ENCODE data around the gene MEF2A.
"Not testable (repeated sequence)": the region's sequence is repeated elsewhere in the genome, so short reads cannot be mapped to it uniquely, and the experiment has no call there.

The MEF2A gene

DNA sequence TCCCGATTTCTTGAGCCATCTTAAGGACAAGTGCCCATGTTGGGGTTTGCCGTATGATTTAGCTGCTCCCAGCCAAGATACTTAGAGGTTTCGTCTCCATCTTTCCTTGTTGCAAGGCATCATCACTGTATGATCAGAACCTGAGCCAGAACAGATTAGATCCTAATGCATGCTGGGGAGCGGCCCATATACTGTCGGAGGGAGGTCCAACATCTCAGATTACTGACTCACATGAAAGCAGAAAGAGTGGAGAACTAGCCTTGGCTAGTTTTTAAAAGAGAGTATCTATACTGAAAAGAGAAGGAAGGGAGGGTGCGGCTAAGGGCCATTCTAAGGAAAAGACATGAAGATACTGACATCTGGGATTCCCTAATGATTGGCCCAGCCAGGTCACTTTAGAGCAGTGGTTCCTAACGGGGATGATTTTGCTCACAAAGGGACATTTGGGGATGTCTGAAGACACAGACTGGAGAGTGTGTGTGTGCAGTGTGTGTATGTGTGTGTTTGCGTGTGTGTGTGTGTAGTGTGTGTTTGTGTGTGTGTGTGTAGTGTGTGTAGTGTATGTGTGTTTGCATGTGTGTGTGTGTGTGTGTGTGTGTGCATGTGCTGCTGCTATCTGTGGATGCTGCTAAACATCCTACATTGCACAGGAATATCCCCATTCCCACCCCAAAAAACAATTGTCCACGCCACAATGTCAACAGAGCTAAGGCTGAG is 179.7 kb downstream of the MEF2A start:
- DNase-seq (ENCODE audit: low read depth): no peak
- TF ChIP-seq, protein P1, sequence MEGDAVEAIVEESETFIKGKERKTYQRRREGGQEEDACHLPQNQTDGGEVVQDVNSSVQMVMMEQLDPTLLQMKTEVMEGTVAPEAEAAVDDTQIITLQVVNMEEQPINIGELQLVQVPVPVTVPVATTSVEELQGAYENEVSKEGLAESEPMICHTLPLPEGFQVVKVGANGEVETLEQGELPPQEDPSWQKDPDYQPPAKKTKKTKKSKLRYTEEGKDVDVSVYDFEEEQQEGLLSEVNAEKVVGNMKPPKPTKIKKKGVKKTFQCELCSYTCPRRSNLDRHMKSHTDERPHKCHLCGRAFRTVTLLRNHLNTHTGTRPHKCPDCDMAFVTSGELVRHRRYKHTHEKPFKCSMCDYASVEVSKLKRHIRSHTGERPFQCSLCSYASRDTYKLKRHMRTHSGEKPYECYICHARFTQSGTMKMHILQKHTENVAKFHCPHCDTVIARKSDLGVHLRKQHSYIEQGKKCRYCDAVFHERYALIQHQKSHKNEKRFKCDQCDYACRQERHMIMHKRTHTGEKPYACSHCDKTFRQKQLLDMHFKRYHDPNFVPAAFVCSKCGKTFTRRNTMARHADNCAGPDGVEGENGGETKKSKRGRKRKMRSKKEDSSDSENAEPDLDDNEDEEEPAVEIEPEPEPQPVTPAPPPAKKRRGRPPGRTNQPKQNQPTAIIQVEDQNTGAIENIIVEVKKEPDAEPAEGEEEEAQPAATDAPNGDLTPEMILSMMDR (IDR thresholded peaks at IDR 0.05; ENCODE audit: control insufficient read depth, extremely low read depth, insufficient read depth): no peak
- no peak overlapping the region for H3K4me3 ChIP-seq (ENCODE audit: low read depth, low read length)

DNA sequence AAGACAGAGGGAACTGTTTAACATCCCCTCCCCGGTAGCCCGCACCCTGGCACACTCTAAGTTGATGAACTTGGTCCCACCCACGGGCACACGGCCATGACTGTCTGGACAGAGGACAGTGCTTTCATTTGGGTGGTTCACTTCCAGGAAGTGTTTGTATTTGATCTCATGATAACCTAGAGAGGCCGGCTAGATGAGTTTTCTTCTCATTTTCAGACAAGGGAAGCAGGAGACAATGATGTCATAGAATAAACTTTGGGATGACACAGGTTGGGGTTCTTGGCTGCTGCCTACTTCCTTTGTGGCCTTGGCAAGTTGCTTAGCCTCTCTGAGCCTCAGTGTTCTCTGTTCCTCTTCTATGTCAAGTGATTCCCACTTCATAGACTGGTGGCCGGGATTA is 183.6 kb downstream of the MEF2A start:
- TF ChIP-seq, protein P1 (IDR thresholded peaks at IDR 0.05; ENCODE audit: control insufficient read depth, extremely low read depth, insufficient read depth): no peak
- no peak overlapping the region for H3K4me3 ChIP-seq (ENCODE audit: low read depth, low read length)
- peak; percentile 94 for DNase-seq (ENCODE audit: low read depth)

DNA sequence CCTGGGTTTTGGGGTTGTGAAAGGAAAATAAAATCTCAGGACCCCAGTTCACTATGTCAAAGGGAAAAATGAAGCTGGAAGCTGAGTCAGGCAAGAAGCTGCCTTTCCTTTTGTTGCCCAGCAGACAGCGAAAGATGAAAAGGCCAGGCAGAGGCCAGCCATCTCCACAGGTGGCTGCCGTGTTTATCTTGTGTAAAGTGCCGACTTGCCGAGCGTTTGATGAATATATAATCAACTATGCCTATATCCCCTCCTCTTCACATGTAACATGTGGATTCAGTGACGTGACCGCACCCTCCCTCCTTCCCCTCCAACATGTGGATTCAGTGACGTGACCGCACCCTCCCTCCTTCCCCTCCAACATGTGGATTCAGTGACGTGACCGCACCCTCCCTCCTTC is 184.5 kb downstream of the MEF2A start:
- H3K4me3 ChIP-seq (ENCODE audit: low read depth, low read length); DNase-seq (ENCODE audit: low read depth): not testable (repeated sequence)

DNA sequence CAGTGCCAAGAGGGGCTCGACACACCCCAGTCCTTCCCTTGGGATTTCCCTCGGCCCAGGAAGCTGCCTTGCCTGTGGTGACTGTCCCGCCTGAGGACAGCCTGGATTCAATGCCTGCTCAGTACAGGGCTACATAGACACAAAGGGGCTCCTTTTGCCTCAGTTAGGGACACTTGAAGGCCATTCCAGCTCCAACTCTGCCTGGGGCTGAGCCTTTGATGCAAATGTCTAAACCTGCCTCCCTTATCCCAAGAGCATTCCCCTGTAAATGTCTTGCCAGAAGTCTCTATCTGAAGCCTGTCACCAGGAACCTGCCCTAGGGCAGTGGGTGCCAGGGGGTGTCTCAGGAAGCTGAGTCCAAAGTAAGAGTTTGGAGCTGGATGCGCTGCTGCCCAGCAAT is 186.8 kb downstream of the MEF2A start:
- DNase-seq (ENCODE audit: low read depth): no peak
- H3K4me3 ChIP-seq (ENCODE audit: low read depth, low read length): no peak overlapping the region
- TF ChIP-seq, protein P1 (IDR thresholded peaks at IDR 0.05; ENCODE audit: control insufficient read depth, extremely low read depth, insufficient read depth): no peak

DNA sequence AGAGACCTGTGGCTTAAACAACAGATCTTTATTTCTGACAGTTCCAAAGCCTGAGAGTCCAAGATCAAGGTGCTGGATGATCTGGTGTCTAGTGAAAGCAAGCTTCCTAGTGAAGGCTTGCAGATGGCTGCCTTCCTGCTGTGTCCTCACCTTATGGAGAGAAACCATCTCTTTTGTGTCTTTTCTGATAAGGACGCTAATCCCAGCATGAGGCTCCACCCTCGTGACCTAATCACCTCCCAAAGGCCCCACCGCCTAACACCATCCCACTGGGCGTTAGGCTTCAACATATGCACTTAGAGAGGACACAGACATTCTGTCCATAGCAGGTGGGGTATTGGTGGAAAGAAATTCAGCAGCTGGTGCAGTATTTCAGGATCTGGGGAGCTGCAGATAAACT is 187.3 kb downstream of the MEF2A start:
- TF ChIP-seq, protein P1 (IDR thresholded peaks at IDR 0.05; ENCODE audit: control insufficient read depth, extremely low read depth, insufficient read depth): no peak
- H3K4me3 ChIP-seq (ENCODE audit: low read depth, low read length): no peak overlapping the region
- DNase-seq (ENCODE audit: low read depth): no peak

DNA sequence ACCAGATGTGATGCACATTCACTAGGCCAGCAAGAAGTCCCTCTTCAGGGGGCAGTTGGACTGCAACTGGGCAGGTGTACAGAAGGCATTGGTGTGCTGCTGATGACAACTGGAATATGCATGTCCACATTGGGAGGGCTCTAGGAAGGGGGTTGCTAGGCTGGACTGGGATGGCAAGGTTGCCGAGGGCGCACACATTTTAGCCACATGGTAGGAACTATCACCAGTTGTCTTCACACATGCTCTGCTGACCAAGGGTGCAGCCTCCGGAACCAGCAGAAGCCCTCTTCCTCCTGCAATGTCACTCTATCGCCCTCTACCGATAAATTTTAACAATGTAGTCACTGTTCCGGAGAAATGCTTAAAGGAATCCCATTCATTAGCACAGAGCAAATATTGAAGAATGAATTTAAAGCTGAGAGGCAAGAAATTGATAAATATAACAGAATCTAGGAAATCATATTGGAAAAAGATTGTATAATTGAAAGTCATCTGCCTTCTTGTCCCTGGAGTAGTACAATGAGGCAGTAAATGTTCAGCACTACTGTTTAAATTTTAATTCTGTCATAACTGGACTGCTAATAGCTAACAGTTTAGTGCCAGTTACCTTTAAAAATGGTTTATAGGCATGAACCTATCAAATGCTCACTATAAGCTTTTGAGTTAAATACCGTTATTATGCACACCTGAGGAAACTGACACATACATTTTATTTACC is 190.1 kb downstream of the MEF2A start:
- H3K4me3 ChIP-seq (ENCODE audit: low read depth, low read length): no peak overlapping the region
- TF ChIP-seq, protein P1 (IDR thresholded peaks at IDR 0.05; ENCODE audit: control insufficient read depth, extremely low read depth, insufficient read depth): peak; percentile 79
- peak; percentile 38 for DNase-seq (ENCODE audit: low read depth)

DNA sequence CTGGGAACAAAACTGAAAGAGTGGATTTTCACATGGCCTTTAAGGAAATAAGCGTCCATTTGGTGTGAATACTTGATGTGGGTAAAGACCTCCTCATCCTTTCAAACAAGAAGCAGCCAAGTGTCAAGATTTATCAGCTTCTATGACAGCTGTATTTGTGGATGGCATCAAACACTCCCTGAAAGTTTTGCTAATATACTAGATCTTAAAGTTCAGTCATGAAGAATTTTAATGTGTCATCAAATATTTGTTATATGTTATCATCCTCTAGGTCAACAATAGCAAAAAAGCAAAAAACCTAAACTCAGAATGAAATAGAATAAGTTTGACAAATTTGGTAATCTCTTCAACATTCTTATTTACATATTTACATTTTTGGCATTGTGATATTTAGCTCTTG is 196.5 kb downstream of the MEF2A start:
- TF ChIP-seq, protein P1 (IDR thresholded peaks at IDR 0.05; ENCODE audit: control insufficient read depth, extremely low read depth, insufficient read depth): no peak
- no peak for DNase-seq (ENCODE audit: low read depth)
- no peak overlapping the region for H3K4me3 ChIP-seq (ENCODE audit: low read depth, low read length)

Data from LNCaP clone FGC (cell line).